Activated CD4-positive, alpha-beta T cell treated with anti-CD3 and anti-CD28 coated beads, Interleukin-2, amount 50 U/mL, for 16 hours (primary cell): Measurements from ENCODE around the gene AMFR.

Experiments used
- DNase-seq: peaks from one replicate; pipeline ENCODE4 v3.0.0-alpha.2; 2020

AMFR gene

DNA sequence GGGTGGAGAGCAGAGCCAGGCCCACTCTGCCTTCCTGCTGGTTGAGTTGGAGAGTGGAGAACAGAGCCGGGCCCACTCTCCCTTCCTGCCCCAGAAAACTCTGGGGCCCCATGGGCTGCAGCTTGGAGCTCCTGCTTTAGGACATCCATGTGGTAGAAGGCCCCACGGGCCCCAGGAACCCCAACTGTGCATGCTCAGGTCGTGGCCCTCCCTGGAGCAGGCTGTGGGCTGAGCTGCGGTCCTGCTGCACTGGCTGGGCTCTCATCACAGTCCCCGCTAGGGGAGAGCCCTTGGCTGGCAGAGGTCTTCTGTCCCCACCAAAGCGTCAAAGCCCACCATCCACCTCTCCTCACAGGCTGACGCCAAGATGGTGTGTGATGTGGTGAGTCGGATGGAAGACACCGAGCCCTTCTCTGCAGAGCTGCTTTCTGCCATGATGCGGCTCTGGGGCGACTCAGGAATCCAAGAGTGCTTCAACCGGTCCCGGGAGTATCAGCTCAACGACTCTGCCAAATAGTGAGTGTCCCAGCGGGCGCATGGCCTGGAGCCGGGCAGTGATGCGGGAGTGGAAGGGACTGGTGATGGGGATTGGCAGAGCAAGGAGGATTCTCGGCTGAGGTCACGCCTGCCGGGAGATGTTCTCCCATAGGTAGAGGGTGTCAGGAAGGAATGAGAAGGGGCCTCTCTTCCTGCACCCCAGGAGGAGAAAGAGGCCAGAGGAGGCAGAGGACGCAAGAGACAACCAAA lies 96.9 kb downstream of the AMFR start:
- no peak for DNase-seq

DNA sequence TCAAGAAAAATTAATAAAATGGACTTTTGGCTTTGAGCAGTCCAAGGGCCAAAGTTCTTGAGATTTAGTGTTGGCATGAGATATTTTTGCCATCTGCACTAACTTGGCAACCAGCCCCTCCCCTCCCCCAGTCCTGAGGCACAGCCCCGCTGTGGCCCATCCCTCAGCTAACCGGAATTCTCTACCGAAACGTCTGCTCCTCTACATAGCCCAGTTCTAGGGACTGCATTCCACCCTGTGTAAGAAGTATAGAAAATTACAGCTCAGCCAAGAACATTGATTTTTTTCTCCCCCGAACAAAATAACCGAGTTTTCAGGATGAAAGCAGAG lies 97.5 kb downstream of the AMFR start:
- no peak for DNase-seq

- no peak for DNase-seq
Measured at GRCh38 chr16:56327071-56327928, 98.0 kb downstream of the AMFR start.

GRCh38 chr16:56325956-56326355 lies 99.4 kb downstream of the AMFR start:
- no peak for DNase-seq

- DNase-seq: no peak
Measured at GRCh38 chr16:56324406-56324805, 100.9 kb downstream of the AMFR start.

DNA sequence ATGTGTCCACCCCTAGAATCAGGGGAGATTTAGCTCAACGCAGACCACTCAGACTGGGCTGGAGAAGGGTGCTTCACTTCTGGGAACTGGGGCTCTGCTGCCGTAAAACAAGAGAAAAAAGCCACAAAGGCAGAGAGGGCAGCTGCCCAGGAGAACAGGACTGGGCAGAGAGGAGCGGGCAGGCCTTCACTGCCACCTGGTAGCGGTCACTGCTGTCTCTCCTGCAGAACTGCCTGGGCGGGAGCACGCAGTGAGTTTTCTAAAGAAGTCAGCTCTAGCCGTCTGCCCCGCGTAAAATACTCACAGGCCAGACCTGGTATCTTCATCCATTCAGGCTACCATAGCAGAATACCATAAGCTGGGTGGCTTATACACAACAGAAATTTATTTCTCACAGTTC lies 103.8 kb downstream of the AMFR start:
- DNase-seq: no peak

DNA sequence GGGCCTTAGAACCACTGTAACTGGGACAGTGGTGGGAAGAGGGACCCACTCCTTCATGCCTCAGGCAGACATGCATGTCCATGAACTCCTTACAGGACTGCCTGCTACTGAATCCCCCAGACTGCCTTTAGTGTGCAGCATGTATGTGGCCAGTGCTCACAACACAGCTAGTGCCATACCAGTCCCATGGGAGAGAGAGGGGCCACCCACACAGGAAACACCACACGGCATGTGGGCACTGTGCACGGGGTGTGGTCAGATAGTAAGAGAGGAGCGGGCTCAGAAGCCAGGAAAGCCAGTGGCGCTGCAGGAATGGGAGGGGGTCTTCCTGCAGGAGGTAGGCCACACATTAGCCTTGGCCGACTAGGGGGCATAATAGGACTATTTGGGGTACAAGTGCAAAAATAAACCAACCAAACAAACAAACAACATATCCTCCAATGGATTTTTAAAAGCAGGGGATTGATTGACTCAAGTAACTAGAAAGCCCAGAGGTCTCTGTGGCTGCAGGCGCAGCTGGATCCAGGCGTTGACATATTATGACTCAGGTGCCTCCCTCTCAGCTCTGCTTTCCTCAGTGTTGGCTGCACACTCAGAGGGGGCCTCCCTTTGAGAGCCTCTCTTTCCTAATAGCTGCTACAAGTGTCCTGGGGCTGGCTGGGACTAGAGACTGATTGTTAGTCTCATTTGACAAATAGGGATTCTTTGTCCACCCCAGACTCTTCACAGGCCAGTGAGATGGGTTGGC lies 104.4 kb downstream of the AMFR start:
- DNase-seq: peak; percentile 5

DNA sequence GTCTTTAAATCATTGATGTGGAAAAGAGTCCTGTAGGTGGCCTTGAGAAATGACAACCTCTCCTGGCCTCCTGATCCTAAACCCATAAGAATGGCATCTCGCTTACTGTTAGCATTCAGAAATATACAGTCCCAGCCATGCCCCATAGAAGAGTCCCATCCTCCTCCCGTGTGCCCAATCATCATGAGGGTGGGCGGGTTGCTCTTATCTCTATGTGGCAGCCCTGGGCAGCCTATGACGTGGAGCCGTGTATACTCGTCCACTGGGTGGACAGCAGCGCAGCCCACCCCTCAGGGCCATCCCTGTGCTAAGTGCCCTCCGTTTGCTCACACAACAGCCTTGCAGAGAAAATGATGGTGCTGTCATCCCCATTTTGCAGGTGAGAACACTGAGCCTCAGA lies 105.3 kb downstream of the AMFR start:
- DNase-seq: no peak

- no peak for DNase-seq
Measured at GRCh38 chr16:56319376-56319775, 106.0 kb downstream of the AMFR start.

DNA sequence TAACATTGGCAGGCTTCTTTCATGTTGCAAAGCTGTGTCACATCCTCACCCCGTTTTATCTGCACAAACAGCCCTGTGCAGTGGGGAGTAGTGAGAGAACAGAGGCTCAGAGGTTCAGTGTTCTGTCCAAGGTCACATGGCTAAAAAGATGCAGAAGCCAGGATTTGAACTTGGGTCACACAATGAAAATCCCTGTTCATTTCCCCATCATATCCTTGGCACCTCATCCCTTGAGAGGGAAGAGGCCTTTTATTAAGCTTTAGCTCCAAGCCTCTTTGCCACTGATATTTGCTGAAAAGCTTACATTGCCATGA lies 106.6 kb downstream of the AMFR start:
- no peak for DNase-seq

DNA sequence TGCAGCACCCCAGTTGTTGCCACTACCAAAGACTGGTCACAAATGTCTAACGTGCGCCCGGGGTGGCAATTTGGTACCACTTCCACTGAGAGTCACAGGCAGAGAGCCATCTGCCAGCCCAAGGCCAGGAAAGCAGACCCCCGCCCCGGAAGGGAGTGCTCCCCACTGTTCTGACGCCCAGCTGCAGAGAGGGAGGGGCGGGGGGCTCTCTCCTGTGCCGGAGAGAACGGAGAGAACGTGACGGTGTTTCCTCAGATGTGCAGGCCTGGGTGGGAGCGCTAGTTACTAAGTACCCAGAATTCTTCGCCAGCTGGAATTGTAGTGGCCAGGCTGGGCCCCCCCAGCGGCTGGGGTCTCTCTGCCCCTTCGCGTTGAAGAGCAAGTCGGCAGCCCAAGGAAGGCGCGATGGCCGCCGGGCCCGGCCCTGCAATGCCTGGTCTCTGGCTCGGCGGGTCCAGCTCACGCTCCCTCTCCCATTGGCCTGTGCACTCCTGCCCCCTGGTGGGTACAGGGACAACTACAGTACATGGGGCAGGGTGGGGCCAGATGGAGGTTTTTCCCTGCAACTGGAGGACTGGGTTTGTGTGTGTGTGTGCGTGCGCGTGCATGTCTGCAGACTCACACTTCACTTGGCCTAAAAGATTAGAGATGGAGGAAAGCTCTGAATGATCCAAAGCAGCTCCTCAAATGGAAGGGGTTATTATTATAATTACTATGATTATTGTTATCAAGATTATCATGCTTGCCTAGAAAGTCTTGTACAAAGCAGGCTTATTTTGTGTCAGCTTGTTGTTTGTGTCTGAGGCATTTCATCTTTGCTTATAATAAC lies 107.1 kb downstream of the AMFR start:
- DNase-seq: peak; percentile 77

GRCh38 chr16:56316545-56316944 lies 108.8 kb downstream of the AMFR start:
- DNase-seq: no peak

GRCh38 chr16:56315955-56316354 lies 109.4 kb downstream of the AMFR start:
- DNase-seq: no peak

DNA sequence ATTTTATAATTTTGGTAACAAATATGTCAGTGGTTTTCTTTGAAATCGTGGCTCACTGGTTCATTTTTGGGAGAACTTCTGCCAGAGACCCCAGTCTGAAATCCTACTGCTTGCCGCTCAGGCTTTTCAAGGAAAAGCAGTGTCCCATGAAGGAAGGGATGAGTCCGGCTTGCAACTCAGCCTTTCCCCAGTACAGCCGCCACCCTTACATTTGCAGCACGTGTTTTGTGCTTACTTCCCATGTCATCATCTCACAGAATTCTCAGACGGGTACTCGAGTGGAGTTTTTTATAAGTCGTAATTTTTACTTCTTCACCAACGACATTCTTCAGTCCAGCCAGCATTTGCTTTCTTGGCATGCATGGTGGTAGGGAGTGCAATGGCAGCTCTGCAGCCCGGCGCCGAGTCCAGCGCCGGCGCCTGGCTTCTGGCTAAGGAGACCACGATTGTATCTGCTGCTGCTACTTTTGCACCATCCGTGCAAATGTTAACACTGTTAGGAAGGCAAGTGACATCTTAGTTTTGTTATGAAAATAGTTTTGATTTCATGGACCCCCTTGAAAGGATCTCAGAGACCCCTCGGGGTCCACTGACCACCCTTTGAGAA lies 111.0 kb downstream of the AMFR start:
- DNase-seq: no peak

GRCh38 chr16:56312556-56312955 lies 112.8 kb downstream of the AMFR start:
- DNase-seq: no peak

- no peak for DNase-seq
Measured at GRCh38 chr16:56312028-56312300, 113.4 kb downstream of the AMFR start.
